ENCODE results near the gene DLG2. TPM values are rescaled to one million over a fixed set of nuclear protein-coding genes. Genes with fewer than 3 reads are reported as not detected.

The DLG2 gene
- total and polyA plus RNA-seq, 7 donors, result 0.23 to 5.3 (median 3.4) TPM

DNA sequence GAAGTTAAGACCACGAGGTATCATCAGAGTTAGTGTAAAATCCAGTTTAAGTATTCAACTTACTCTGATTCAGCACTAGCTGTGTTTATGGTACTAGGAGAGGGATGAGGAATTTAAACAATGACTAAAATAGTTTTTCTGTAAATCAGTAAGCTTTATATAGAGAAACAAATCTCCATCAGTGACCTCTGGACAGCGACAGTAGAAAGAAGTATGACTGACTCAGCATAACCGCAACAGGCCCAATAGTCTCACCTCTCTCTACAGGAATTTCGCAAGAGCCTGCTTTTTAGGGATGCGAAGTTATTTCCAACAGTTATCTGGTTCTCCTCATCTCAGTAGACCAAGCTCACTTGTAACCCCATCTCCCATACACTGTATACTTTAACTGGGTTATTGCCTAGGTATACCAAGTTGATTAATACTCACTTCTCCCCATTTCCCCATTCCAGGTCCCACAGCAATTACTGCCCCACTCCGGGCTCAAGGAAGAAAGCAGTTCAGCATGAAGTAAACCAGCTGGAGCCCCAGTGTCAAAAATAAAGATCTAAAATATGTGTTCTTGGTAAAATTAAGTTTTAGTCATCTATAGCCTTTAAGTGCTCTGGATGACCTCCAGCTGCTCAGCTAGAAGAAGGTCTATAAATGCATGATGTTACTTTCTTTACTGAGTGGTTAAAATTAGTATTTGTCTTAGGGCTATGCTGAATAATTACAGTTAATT is 1570.3 kb downstream of the DLG2 start:
- intact Hi-C loops (cut with DNase I), result no loop called here
- Histone ChIP-seq H3K27me3 (ENCODE audit: insufficient read depth in 3 of 3, low read length in 2 of 3) (no peaks in the 10 kb centered on the region), H3K9me3 (no peaks in the 10 kb centered on the region), H3K4me1 (no peaks in the 10 kb centered on the region), H3K27ac (no peak overlapping the region), H3K36me3 (ENCODE audit: insufficient read depth in 1 of 2, low read depth in 1 of 2) (no peaks in the 10 kb centered on the region), H3K4me3 (no peak overlapping the region)
- no peak for DNase-seq
- ATAC-seq, result no peak
- no peak for TF ChIP-seq CTCF (IDR thresholded peaks at IDR 0.05)
- WGBS, 3 donors, result 86 to 92% (median 89%) methylated on average over 6 of the region's 6 CpGs

GRCh38 chr11:84045146-84045545 is 1582.0 kb downstream of the DLG2 start:
- no peak for TF ChIP-seq CTCF (IDR thresholded peaks at IDR 0.05)
- H3K27me3 ChIP-seq (ENCODE audit: insufficient read depth in 3 of 3, low read length in 2 of 3), result no peaks in the 10 kb centered on the region
- intact Hi-C loops (cut with DNase I), result no loop called here
- DNase-seq (no peak), ATAC-seq (no peak)
- no peaks in the 10 kb centered on the region for H3K9me3 ChIP-seq
- H3K27ac ChIP-seq, result no peak overlapping the region
- H3K4me3 ChIP-seq, result no peak overlapping the region
- H3K36me3 ChIP-seq (ENCODE audit: insufficient read depth in 1 of 2, low read depth in 1 of 2), result no peaks in the 10 kb centered on the region
- H3K4me1 ChIP-seq, result no peaks in the 10 kb centered on the region

DNA sequence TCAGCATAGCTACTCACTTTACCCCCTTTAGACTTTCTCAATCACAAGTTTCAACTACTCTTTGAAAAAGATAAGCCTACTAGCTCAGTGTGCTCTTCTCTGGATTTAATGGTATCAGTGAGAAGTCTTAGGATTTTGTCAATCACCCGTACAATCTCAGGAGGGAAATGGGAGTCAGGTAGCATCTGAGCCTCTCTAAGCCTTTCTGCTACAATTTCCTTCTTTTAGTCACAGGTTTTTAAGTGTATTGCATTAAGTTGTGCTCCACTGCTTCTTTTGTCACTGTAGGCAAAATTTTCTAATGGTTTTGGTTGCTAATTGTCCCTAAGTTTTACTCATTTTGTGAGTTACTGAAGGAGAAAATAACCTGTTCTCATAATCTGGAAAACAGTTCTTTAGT is 1582.4 kb downstream of the DLG2 start:
- no peak for ATAC-seq
- no peak overlapping the region for H3K4me3 ChIP-seq
- no peaks in the 10 kb centered on the region for H3K4me1 ChIP-seq
- intact Hi-C loops (cut with DNase I), result no loop called here
- H3K36me3 ChIP-seq (ENCODE audit: insufficient read depth in 1 of 2, low read depth in 1 of 2), result no peaks in the 10 kb centered on the region
- DNase-seq, result no peak
- H3K27ac ChIP-seq, result no peak overlapping the region
- 64 to 77% (median 66%) methylated on average over 1 of the region's 1 CpG for WGBS, 3 donors
- no peaks in the 10 kb centered on the region for H3K9me3 ChIP-seq
- TF ChIP-seq CTCF (IDR thresholded peaks at IDR 0.05), result no peak
- no peaks in the 10 kb centered on the region for H3K27me3 ChIP-seq (ENCODE audit: insufficient read depth in 3 of 3, low read length in 2 of 3)

GRCh38 chr11:84036664-84037194 is 1590.4 kb downstream of the DLG2 start:
- no peak for ATAC-seq
- no peaks in the 10 kb centered on the region for H3K4me1 ChIP-seq
- no peak overlapping the region for H3K27ac ChIP-seq
- no peaks in the 10 kb centered on the region for H3K36me3 ChIP-seq (ENCODE audit: insufficient read depth in 1 of 2, low read depth in 1 of 2)
- H3K27me3 ChIP-seq (ENCODE audit: insufficient read depth in 3 of 3, low read length in 2 of 3), result no peaks in the 10 kb centered on the region
- DNase-seq, result no peak
- H3K4me3 ChIP-seq, result no peak overlapping the region
- 80 to 85% (median 83%) methylated on average over 2 of the region's 2 CpGs for WGBS, 3 donors
- H3K9me3 ChIP-seq, result no peaks in the 10 kb centered on the region
- TF ChIP-seq CTCF (IDR thresholded peaks at IDR 0.05), result no peak
- intact Hi-C loops (cut with DNase I), result no loop called here

GRCh38 chr11:84035645-84036044 is 1591.5 kb downstream of the DLG2 start:
- TF ChIP-seq CTCF (IDR thresholded peaks at IDR 0.05), result no peak
- Histone ChIP-seq H3K36me3 (ENCODE audit: insufficient read depth in 1 of 2, low read depth in 1 of 2) (no peaks in the 10 kb centered on the region), H3K4me3 (no peak overlapping the region), H3K4me1 (no peaks in the 10 kb centered on the region), H3K9me3 (no peaks in the 10 kb centered on the region), H3K27me3 (ENCODE audit: insufficient read depth in 3 of 3, low read length in 2 of 3) (no peaks in the 10 kb centered on the region), H3K27ac (no peak overlapping the region)
- ATAC-seq, result no peak
- 69 to 80% (median 74%) methylated on average over 2 of the region's 2 CpGs for WGBS, 3 donors
- intact Hi-C loops (cut with DNase I), result no loop called here
- DNase-seq, result no peak
